Testis (tissue), 2 donors: ENCODE results near the gene GHRHR.

Experiments
- POLR2A ChIP-seq: fragments of 450-650 bp; IDR thresholded peaks from one replicate; pipeline ENCODE4 v1.6.1; 2017; ENCODE audit warnings: antibody characterized with exemption, mild to moderate bottlenecking, moderate library complexity
- TF ChIP-seq, protein P1 (sequence below), 3 experiments: fragments of 450-650 bp in 2 of 3; fragments of 200-600 bp in 1 of 3; sonication (generic) in 1 of 3; IDR thresholded peaks; one replicate each; pipeline ENCODE4 v1.5.1; 2016 to 2019; ENCODE audit warnings: antibody characterized with exemption in 3 of 3, mild to moderate bottlenecking in 2 of 3, moderate library complexity in 1 of 3

DNA sequence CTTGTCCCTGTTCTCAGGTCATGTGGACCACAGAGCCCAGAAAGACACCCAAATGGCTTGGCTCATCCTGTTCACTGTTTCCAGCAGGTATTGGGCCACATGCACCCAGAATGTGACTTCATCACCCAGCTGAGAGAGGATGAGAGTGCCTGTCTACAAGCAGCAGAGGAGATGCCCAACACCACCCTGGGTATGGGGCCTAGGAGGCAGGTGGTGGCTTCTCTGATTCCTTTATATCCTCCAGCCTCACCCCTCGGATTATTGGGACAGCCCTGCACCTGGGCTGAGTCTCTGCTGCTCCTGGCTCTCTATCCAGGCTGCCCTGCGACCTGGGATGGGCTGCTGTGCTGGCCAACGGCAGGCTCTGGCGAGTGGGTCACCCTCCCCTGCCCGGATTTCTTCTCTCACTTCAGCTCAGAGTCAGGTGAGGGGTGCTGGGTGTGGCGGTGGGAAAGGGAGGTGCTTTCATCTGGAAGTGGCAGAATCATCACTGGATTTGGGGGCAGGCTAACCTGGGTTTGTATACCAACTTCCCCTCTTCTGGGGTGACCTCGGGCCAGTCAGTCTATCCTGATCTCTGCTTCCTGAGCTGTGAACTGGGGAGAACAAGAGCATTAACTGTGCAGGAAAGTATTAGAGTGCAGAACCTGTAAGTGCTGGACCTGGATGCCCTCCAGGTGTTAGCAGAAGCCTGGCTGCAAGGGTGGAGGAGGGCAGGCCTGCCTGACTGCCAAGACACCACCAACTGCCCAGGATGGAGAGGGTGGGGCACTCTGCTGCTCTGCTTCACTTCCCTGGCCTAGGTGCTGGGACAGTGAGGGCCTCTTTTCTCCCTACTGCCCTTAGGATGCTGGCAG is 5.2 kb downstream of the GHRHR start:
- TF ChIP-seq, protein P1, sequence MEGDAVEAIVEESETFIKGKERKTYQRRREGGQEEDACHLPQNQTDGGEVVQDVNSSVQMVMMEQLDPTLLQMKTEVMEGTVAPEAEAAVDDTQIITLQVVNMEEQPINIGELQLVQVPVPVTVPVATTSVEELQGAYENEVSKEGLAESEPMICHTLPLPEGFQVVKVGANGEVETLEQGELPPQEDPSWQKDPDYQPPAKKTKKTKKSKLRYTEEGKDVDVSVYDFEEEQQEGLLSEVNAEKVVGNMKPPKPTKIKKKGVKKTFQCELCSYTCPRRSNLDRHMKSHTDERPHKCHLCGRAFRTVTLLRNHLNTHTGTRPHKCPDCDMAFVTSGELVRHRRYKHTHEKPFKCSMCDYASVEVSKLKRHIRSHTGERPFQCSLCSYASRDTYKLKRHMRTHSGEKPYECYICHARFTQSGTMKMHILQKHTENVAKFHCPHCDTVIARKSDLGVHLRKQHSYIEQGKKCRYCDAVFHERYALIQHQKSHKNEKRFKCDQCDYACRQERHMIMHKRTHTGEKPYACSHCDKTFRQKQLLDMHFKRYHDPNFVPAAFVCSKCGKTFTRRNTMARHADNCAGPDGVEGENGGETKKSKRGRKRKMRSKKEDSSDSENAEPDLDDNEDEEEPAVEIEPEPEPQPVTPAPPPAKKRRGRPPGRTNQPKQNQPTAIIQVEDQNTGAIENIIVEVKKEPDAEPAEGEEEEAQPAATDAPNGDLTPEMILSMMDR (IDR thresholded peaks at IDR 0.05) = no peak
- TF ChIP-seq POLR2A = no peak
